ENCODE data around the gene KYNU.
"Not testable (repeated sequence)": the region's sequence is repeated elsewhere in the genome, so short reads cannot be mapped to it uniquely, and the experiment has no call there.

KYNU gene

DNA sequence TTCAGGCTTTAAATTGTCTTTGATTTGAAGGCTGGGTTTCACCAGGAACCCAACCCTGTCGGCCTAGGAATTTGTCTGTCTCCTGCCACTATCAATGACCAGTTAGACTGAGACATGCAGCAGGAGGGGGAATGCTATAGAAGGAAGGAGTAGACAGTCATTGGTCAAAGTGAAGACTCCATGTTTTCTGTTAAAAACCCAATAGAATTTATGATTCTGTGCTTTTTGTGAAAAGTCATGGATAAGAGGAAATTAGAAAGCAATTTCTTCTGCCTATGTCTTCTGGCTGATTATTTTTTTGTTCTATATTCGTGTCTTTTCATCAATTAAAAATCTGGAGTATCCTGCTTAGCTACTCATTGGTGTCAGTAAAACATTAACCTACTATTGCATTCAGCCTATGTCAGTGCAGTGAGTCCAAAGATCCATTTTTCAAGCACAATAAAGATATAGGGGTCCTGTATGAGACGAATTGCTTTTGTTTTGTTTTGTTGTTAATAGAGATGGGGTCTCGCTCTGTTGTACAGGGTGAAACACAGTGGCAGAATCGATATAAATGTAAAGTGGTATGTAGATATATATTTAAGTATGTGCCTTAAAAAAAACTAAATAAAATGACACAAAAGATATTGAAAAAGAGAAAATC lies 7.9 kb upstream of the KYNU start:
- no peak for DNase-seq
- intact Hi-C loops (cut with DNase I): no loop called here

DNA sequence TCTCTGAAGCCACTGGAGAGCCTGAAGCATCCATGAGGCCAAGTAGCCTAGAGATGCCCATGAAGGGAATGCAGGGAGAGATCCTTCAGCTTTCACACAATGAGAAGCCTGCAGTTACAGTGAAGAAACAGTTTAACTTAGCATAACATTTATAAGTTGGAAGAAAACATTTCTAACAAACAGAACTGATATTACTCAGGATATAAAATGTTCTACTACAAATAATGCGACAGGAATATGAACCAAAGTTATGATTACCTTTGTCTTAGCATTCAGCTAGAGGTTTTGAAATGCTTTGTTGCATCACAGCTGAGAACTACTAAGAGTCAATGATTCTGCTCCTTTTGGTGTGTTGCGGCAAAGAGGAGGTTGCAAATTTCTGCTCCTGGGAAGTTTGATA lies 6.9 kb upstream of the KYNU start:
- DNase-seq: no peak
- intact Hi-C loops (cut with DNase I): no loop called here

DNA sequence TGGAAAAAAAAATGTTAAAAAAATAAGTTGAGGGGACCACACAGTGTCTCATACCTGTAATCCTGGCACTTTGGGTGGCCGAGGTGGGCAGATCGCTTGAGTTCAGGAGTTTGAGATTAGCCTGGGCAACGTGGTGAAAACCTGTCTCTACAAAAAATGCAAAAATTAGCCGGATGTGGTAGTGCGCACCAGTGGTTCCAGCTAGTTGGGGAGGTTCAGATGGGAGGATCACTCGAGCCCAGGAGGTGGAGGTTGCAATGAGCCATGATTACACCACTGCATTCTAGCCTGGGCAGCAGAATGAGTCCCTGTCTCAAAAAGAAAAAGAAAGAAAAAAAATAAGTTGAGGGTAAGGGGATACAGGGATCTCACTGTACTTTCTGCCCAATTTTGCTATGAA lies 6.1 kb upstream of the KYNU start:
- intact Hi-C loops (cut with DNase I): no loop called here
- no peak for DNase-seq

- intact Hi-C loops (cut with DNase I): no loop called here
- DNase-seq: no peak
Observed at GRCh38 chr2:142872882-142873724, 4.4 kb upstream of the KYNU start.

GRCh38 chr2:142873831-142874287 lies 3.6 kb upstream of the KYNU start:
- intact Hi-C loops (cut with DNase I): no loop called here
- DNase-seq: no peak

DNA sequence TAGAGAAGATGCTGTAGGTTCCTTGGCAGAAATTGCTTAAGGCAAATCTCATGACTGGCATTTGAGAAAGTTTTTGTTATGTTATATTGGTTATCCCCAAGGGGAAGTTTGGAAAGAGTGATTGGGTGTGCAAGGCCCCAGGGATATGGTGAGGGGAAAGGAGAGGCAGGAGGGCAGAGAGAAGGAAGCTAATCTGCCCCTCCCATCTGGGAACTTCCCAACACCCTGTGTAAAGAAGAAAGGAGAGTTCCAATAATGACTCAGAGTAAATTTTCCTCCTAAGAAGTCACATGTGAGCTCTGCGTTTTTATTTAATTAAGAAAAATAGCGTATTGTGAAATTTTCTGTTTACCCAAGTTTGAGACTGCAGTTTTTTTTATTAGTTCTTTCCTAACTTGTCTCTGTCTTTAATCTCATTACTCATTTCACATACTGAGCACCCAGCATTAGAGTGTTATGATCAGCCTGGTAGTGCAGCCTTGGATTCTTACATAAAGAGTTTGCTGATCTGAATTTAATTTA lies 3.1 kb upstream of the KYNU start:
- intact Hi-C loops (cut with DNase I): no loop called here
- DNase-seq: no peak

DNA sequence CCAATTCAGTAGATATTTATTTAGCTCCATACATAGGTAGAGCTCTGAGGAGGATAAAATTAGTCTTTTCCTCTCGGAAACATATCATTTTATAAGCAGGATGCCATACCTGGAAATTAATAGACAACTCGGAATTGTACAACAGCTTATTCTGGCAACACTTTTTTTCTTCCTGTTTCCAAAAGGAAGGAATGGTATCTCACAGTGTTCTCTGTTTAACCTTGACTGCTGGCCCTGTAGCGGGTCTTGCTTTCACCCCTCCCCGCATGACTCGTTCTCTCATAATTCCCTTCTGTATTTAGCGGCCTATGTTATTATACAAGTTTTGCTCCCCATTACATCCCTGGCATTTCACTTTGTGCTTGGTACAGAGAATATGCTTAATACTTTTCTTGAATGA lies 2.5 kb upstream of the KYNU start:
- intact Hi-C loops (cut with DNase I): no loop called here
- DNase-seq: no peak

DNA sequence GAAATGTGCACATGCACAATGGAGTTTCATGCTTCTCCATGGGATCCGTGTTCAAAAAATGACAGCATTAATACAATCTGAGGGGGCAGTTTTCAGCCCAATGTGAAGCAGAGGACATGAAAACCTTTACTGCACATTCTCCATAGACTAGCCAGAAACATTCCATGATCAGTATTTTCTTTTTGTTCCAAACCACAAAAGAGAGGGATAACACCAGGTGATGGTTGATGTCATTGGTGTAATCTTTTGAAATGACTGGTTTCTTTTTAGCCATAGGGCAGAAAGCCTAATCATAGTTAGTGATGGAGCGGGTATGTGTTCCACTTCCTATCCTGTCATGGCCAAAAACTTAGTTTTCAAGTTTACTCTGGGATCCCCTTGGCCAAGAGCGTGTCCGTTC lies 1.8 kb upstream of the KYNU start:
- no peak for DNase-seq
- intact Hi-C loops (cut with DNase I): no loop called here

- intact Hi-C loops (cut with DNase I): no loop called here
- no peak for DNase-seq
Observed at GRCh38 chr2:142876423-142876822, 1.0 kb upstream of the KYNU start.

DNA sequence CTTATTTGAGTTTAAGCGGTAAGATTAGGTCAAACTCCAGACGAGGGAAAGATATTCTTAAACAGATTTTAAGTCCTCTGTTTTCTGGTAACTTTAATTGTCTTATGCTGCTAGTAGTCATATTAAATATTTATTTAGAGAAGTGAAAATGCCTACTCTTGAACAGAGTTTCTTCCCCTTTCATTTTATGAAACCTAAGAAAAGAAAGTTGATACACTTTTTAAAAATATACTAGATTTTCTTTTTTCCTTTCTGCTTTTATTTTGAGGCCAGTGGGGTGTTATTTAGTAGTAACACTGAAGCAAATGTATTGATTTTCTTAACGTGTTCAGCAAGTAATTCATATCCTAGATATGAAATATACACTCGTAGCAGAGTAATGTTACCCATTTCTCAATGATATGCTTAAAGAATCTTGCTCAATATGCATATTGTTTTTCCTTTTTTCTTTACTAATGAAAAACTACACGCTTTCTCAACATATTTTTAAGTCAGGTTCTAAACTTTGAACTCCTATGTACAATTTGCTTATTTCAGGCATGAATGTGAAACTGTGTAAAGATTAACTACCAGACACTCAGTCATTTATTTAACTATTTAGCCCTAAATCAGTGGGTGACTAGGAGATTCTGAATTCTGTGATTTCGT lies 691 bp downstream of the KYNU start:
- intact Hi-C loops (cut with DNase I): no loop called here
- DNase-seq: no peak

DNA sequence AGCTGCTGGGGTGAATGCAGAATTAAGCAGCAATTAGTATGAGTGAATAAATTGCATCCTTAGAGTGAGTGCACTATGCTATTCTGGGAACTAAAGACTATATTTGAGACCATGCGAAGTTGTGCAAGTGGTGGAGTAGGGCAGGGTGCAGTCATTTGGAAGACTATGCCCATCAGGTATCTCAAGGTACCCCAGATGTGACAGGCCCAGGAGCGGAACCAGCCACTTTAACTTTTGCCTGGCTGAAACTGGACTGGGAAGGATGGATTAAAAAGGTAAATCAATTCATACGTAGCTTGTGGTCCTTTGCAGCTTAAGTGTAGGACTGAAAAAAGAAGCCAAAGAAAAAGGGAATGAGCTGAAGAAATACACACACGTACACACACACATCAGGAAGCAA lies 1.7 kb downstream of the KYNU start:
- intact Hi-C loops (cut with DNase I): no loop called here
- no peak for DNase-seq

- intact Hi-C loops (cut with DNase I): no loop called here
Observed at GRCh38 chr2:142880279-142880678, 2.8 kb downstream of the KYNU start.

GRCh38 chr2:142881619-142882018 lies 4.2 kb downstream of the KYNU start:
- intact Hi-C loops (cut with DNase I): no loop called here
- no peak for DNase-seq

More at GRCh38 chr2:142880279-142880678, 2.8 kb downstream of the KYNU start:
- peak in 1 of 42 donors; percentile 5 for DNase-seq

- DNase-seq; intact Hi-C loops (cut with DNase I): not testable (repeated sequence)
Observed at GRCh38 chr2:142882500-142882899, 5.0 kb downstream of the KYNU start.

GRCh38 chr2:142883526-142883925 lies 6.1 kb downstream of the KYNU start:
- intact Hi-C loops (cut with DNase I): no loop called here
- DNase-seq: no peak

GRCh38 chr2:142885543-142885942 lies 8.1 kb downstream of the KYNU start:
- intact Hi-C loops (cut with DNase I): no loop called here
- DNase-seq: no peak

DNA sequence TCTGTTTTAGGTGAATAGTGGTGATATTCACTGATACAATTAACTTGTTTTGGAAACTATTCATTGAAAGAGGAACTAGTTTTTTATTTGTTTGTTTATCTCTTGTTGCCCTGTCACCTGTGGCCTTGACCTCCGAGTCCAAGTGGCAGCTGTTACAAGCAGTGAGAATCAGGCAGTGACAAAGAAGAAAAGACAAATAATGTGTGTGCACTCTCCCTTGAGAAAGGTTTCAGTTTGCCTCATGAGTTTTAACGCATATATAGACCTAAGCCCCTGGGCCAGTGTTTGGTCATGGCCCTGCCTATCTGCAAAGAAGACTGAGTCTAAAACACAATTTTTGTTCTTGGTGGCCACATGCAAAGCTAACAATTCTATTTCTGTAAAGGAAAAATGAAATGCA lies 15.3 kb downstream of the KYNU start:
- intact Hi-C loops (cut with DNase I): no loop called here

GRCh38 chr2:142893241-142893640 lies 15.8 kb downstream of the KYNU start:
- DNase-seq: no peak
- intact Hi-C loops (cut with DNase I): no loop called here

More for the DNA sequence above, 15.3 kb downstream of the KYNU start:
- no peak for DNase-seq

DNA sequence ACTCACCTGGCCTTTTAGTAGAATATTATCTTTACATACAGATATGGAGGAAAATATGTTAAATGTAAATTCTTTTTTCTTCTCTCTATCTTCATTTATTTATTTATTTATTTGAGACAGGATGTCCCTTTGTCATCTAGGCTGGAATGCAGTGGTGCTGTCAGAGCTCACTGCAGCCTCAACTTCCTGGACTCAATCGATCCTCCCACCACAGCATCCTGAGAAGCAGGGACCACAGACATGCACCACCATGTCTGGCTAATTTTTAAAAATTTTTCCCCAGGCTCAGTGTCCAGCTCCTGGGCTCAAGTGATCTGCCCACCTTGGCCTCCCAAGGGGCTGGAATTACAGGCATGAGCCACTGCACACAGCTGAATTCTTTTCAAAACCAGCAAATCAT lies 20.3 kb downstream of the KYNU start:
- DNase-seq: no peak
- intact Hi-C loops (cut with DNase I): no loop called here

- intact Hi-C loops (cut with DNase I); DNase-seq: not testable (repeated sequence)
Observed at GRCh38 chr2:142900327-142900726, 22.9 kb downstream of the KYNU start.

All from head of caudate nucleus (tissue), 42 donors.